Stimulated activated naive CD8-positive, alpha-beta T cell treated with anti-CD3 and anti-CD28 coated beads, Interleukin-15, Interleukin-2, amounts not matched to agents 100 ng/mL and 50 ng/mL, for 24 hours (primary cell): ENCODE data around the gene TRIM40.

Source experiments
- H3K27ac Mint-ChIP-seq: one replicate; pipeline ENCODE4 v1.8.0; 2021; ENCODE audit warnings: mild to moderate bottlenecking, mixed read lengths
- H3K27me3 Mint-ChIP-seq: one replicate; pipeline ENCODE4 v1.8.0; 2021; ENCODE audit warnings: mixed read lengths
- H3K36me3 Mint-ChIP-seq: one replicate; pipeline ENCODE4 v1.8.0; 2021; ENCODE audit warnings: low read depth, mixed read lengths
- H3K4me1 Mint-ChIP-seq: one replicate; pipeline ENCODE4 v1.8.0; 2021; ENCODE audit warnings: low read depth, mixed read lengths
- H3K4me3 Mint-ChIP-seq: one replicate; pipeline ENCODE4 v1.8.0; 2021; ENCODE audit warnings: mild to moderate bottlenecking, mixed read lengths
- H3K9me3 Mint-ChIP-seq: one replicate; pipeline ENCODE4 v1.8.0; 2021; ENCODE audit warnings: mixed read lengths

Gene TRIM40, protein sequence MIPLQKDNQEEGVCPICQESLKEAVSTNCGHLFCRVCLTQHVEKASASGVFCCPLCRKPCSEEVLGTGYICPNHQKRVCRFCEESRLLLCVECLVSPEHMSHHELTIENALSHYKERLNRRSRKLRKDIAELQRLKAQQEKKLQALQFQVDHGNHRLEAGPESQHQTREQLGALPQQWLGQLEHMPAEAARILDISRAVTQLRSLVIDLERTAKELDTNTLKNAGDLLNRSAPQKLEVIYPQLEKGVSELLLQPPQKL

GRCh38 chr6:30135757-30136156, at the start of gene TRIM40:
Gene TRIM40, plus strand, starts transcription at chr6:30136140. Its CDS starts 897 bp downstream, at chr6:30137037.
- Mint-ChIP-seq H3K4me3 (no peak within 1 kb of the TSS), H3K36me3 (no peaks in the 10 kb centered on the region), H3K4me1 (peaks cover 6% of the 10 kb centered on the region), H3K9me3 (no peaks in the 10 kb centered on the region), H3K27me3 (peaks cover 62% of the 10 kb centered on the region), H3K27ac (no peak within 1 kb of the TSS)

DNA sequence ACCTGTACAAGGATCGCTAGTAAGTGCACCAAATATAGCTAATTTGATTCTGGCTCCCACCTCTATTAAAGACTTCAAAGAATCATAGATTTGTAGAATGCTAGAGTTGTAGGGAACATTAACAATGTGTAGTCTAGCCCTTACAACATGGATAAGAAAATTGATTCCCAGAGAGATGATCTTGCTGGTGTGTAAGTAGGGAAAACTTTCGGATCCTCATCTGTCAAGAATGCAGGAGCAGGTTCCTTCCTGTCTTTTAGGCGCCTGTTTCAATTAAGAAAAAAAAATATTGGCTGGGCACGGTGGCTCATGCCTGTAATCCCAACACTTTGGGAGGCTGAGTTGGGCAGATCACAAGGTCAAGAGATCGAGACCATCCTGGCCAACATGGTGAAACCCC, 48.1 kb upstream of the TRIM40 start:
- Mint-ChIP-seq H3K4me1 (no peaks in the 10 kb centered on the region), H3K27ac (no peak overlapping the region), H3K4me3 (no peak overlapping the region), H3K9me3 (no peaks in the 10 kb centered on the region), H3K36me3 (no peaks in the 10 kb centered on the region), H3K27me3 (peaks cover 54% of the 10 kb centered on the region)

DNA sequence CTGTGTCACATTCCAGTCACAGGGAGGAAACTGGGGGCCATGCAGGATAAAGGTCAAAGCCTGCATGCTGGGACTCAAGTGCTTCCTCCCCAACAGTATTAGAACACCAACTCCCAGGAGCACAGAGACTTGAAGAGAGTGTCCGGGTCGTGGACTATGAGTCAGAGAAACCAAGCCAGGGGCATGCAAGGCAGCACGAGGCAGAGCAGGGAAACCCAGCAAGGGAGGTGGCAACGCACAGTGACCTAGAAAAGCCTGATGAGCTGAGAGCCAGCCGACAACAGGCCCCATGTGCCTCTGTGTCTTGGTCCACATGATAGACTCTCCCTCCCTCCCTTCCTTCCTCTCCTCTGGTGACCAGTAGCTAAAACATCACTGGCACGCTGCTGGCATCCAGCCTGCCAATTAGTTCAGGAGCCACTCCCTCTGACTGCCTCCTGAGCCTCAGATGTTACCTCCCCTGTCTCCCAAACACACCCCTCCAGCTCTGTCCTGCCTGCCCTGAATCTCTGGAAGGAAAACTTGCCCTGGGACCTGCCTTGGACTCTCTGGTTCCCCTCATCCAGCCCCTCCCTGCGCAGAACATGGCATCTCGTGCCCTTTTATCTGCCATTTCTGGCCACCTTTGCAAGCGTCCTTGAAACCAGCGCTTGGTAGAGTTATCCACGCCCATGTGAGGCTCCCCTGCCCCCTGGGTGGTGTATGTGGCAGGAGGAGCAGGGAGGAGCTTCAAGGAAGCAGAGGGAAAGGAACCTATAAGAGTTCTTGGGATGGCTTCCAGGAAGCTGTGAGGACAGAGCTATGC, 44.2 kb upstream of the TRIM40 start:
- Mint-ChIP-seq H3K9me3 (no peaks in the 10 kb centered on the region), H3K4me3 (no peak overlapping the region), H3K4me1 (no peaks in the 10 kb centered on the region), H3K27ac (no peak overlapping the region), H3K36me3 (no peaks in the 10 kb centered on the region), H3K27me3 (peaks cover 69% of the 10 kb centered on the region)

- H3K27me3 Mint-ChIP-seq: peaks cover 64% of the 10 kb centered on the region
- H3K9me3 Mint-ChIP-seq: no peaks in the 10 kb centered on the region
- no peaks in the 10 kb centered on the region for H3K36me3 Mint-ChIP-seq
- no peak overlapping the region for H3K4me3 Mint-ChIP-seq
- peaks cover 5% of the 10 kb centered on the region for H3K4me1 Mint-ChIP-seq
- H3K27ac Mint-ChIP-seq: no peak overlapping the region
These were observed 42.9 kb upstream of the TRIM40 start for GRCh38 chr6:30092852-30093543.

- H3K9me3 Mint-ChIP-seq: no peaks in the 10 kb centered on the region
- H3K36me3 Mint-ChIP-seq: no peaks in the 10 kb centered on the region
- no peak overlapping the region for H3K4me3 Mint-ChIP-seq
- H3K4me1 Mint-ChIP-seq: peaks cover 10% of the 10 kb centered on the region
- no peak overlapping the region for H3K27ac Mint-ChIP-seq
- peaks cover 65% of the 10 kb centered on the region for H3K27me3 Mint-ChIP-seq
These were observed 41.8 kb upstream of the TRIM40 start for GRCh38 chr6:30093951-30094661.

- Mint-ChIP-seq H3K9me3 (no peaks in the 10 kb centered on the region), H3K27me3 (peaks cover 70% of the 10 kb centered on the region), H3K4me1 (peaks cover 35% of the 10 kb centered on the region), H3K36me3 (no peaks in the 10 kb centered on the region), H3K27ac (no peak overlapping the region), H3K4me3 (no peak overlapping the region)
These were observed 39.1 kb upstream of the TRIM40 start for GRCh38 chr6:30096829-30097228.

GRCh38 chr6:30097902-30098768, 37.8 kb upstream of the TRIM40 start:
- H3K27ac Mint-ChIP-seq: no peak overlapping the region
- peaks cover 58% of the 10 kb centered on the region for H3K27me3 Mint-ChIP-seq
- H3K4me3 Mint-ChIP-seq: no peak overlapping the region
- H3K9me3 Mint-ChIP-seq: no peaks in the 10 kb centered on the region
- H3K36me3 Mint-ChIP-seq: no peaks in the 10 kb centered on the region
- H3K4me1 Mint-ChIP-seq: peaks cover 46% of the 10 kb centered on the region

- Mint-ChIP-seq H3K27ac (no peak overlapping the region), H3K4me3 (peak overlapping the region; percentile 68), H3K4me1 (peaks cover 54% of the 10 kb centered on the region), H3K36me3 (no peaks in the 10 kb centered on the region), H3K27me3 (peaks cover 64% of the 10 kb centered on the region), H3K9me3 (no peaks in the 10 kb centered on the region)
These were observed 35.8 kb upstream of the TRIM40 start for GRCh38 chr6:30100154-30100553.

- Mint-ChIP-seq H3K36me3 (no peaks in the 10 kb centered on the region), H3K4me3 (peak overlapping the region; percentile 75), H3K27ac (peak overlapping the region; percentile 56), H3K27me3 (peaks cover 60% of the 10 kb centered on the region), H3K4me1 (peaks cover 54% of the 10 kb centered on the region), H3K9me3 (no peaks in the 10 kb centered on the region)
These were observed 35.1 kb upstream of the TRIM40 start for GRCh38 chr6:30100585-30101443.

- Mint-ChIP-seq H3K4me3 (peak overlapping the region; percentile 75), H3K27me3 (peaks cover 58% of the 10 kb centered on the region), H3K4me1 (peaks cover 54% of the 10 kb centered on the region), H3K27ac (peak overlapping the region; percentile 56), H3K36me3 (no peaks in the 10 kb centered on the region), H3K9me3 (no peaks in the 10 kb centered on the region)
These were observed 34.2 kb upstream of the TRIM40 start for GRCh38 chr6:30101444-30102413.

DNA sequence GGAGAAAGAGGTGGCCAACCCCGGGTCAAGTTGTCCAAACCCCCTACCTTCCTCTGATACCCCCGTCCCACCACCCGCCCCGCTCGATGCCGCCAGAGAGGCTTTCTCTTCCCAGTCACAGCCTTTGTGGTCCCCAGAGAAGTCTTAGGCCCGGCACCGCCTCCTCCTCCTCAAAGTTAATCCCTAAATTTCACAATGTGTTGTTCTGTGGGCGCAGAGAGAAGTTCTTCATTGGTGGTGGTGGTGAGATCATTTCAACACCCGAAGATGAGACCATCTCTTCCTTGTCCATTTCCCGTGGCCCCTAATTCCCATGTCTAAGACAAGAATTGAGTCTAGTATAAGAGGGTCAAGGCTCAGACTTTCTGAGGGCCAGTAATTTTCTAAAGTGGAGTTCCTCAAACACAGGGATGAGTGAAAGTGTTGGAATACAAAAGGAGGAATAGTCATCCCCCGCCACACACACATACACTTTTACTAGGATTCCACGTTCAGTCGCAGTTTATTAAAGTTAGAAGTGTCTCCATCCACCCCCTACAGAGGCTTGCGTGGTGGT, 33.4 kb upstream of the TRIM40 start:
- Mint-ChIP-seq H3K36me3 (no peaks in the 10 kb centered on the region), H3K4me1 (peaks cover 54% of the 10 kb centered on the region), H3K9me3 (no peaks in the 10 kb centered on the region), H3K27ac (no peak overlapping the region), H3K4me3 (peak overlapping the region; percentile 80), H3K27me3 (peaks cover 53% of the 10 kb centered on the region)
